ENCODE measurements around the gene SEMA5A. TPM values are rescaled to one million over a fixed set of nuclear protein-coding genes. Genes with fewer than 3 reads are reported as not detected.

Gene SEMA5A
- total RNA-seq, 3 donors from 2014 or later: 3.0 to 35.4 (median 25.9) TPM

GRCh38 chr5:9282211-9282610, 263.7 kb downstream of the SEMA5A start:
- Histone ChIP-seq H3K9me3 (no peaks in the 10 kb centered on the region), H3K27me3 (no peaks in the 10 kb centered on the region), H3K4me1 (no peaks in the 10 kb centered on the region), H3K36me3 (no peaks in the 10 kb centered on the region), H3K27ac (no peak overlapping the region), H3K4me3 (no peak overlapping the region)
- intact Hi-C loops (cut with DNase I; ENCODE audit: low total_unique reads): no loop called here
- no peak for DNase-seq (ENCODE audit: low spot score in 2 of 2)
- TF ChIP-seq, protein P1, sequence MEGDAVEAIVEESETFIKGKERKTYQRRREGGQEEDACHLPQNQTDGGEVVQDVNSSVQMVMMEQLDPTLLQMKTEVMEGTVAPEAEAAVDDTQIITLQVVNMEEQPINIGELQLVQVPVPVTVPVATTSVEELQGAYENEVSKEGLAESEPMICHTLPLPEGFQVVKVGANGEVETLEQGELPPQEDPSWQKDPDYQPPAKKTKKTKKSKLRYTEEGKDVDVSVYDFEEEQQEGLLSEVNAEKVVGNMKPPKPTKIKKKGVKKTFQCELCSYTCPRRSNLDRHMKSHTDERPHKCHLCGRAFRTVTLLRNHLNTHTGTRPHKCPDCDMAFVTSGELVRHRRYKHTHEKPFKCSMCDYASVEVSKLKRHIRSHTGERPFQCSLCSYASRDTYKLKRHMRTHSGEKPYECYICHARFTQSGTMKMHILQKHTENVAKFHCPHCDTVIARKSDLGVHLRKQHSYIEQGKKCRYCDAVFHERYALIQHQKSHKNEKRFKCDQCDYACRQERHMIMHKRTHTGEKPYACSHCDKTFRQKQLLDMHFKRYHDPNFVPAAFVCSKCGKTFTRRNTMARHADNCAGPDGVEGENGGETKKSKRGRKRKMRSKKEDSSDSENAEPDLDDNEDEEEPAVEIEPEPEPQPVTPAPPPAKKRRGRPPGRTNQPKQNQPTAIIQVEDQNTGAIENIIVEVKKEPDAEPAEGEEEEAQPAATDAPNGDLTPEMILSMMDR (IDR thresholded peaks at IDR 0.05): no peak
- TF ChIP-seq POLR2A (IDR thresholded peaks at IDR 0.05) (no peak), POLR2AphosphoS5 (IDR thresholded peaks at IDR 0.05) (no peak)

DNA sequence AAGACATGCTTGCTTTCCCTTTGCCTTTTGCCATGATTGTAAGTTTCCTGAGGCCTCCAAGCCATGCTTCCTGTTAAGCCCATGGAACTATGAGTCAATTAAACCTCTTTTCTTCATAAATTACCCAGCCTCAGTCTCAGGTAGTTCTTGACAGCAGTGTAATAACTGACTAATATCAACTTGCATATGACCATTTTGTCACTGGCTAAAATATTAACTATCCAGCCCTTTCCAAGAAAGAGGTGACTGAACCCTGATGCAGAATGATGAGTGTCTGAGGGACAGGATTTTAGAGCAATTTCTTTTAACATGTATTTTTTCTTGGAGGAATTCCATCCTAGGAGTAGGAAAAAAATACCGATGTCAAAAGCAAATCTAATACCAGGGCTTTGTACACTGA, 266.1 kb downstream of the SEMA5A start:
- Histone ChIP-seq H3K27ac (no peak overlapping the region), H3K4me1 (no peaks in the 10 kb centered on the region), H3K36me3 (no peaks in the 10 kb centered on the region), H3K9me3 (no peaks in the 10 kb centered on the region), H3K27me3 (no peaks in the 10 kb centered on the region), H3K4me3 (no peak overlapping the region)
- no peak for DNase-seq (ENCODE audit: low spot score in 2 of 2)
- intact Hi-C loops (cut with DNase I; ENCODE audit: low total_unique reads): no loop called here
- TF ChIP-seq POLR2A (IDR thresholded peaks at IDR 0.05): no peak
- TF ChIP-seq POLR2AphosphoS5 (IDR thresholded peaks at IDR 0.05): no peak
- TF ChIP-seq, protein P1 (IDR thresholded peaks at IDR 0.05): no peak

DNA sequence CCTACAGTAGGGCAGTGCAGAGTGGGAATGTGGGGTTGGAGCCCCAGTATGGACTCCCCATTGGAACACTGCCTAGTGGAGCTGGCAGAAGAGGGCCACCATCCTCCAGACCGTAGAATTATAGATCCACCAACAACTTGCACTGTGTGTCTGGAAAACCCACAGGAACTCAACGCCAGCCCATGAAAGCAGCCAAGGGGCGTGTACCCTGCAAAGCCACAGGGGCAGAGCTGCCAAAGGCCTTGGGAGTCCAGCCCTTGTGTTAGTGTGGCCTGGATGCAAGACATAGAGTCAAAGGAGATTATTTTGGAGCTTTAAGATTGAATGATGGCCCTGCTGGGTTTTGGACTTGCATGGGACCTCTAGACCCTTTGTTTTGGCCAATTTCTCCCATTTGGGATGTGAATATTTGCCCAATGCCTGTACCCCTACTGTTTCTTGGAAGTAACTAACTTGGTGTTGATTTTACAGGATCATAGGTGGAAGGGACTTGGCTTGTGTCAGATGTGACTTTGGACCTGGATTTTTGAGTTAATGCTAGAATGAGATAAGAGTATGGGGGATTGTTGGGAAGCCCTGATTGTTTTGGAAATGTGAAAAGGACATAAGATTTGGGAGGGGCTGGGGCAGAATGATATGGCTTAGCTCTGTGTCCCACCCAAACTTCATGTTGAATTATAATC, 266.8 kb downstream of the SEMA5A start:
- H3K27me3 ChIP-seq: no peaks in the 10 kb centered on the region
- no peak for DNase-seq (ENCODE audit: low spot score in 2 of 2)
- H3K27ac ChIP-seq: no peak overlapping the region
- no peak overlapping the region for H3K4me3 ChIP-seq
- no peak for TF ChIP-seq POLR2AphosphoS5 (IDR thresholded peaks at IDR 0.05)
- TF ChIP-seq POLR2A (IDR thresholded peaks at IDR 0.05): no peak
- TF ChIP-seq, protein P1 (IDR thresholded peaks at IDR 0.05): no peak
- intact Hi-C loops (cut with DNase I; ENCODE audit: low total_unique reads): no loop called here
- H3K36me3 ChIP-seq: no peaks in the 10 kb centered on the region
- H3K4me1 ChIP-seq: no peaks in the 10 kb centered on the region
- H3K9me3 ChIP-seq: no peaks in the 10 kb centered on the region

GRCh38 chr5:9269014-9269413, 276.9 kb downstream of the SEMA5A start:
- intact Hi-C loops (cut with DNase I; ENCODE audit: low total_unique reads): no loop called here
- TF ChIP-seq POLR2AphosphoS5 (IDR thresholded peaks at IDR 0.05): no peak
- TF ChIP-seq, protein P1 (IDR thresholded peaks at IDR 0.05): no peak
- TF ChIP-seq POLR2A (IDR thresholded peaks at IDR 0.05): no peak

GRCh38 chr5:9268226-9268625, 277.6 kb downstream of the SEMA5A start:
- H3K36me3 ChIP-seq: no peaks in the 10 kb centered on the region
- H3K4me1 ChIP-seq: no peaks in the 10 kb centered on the region
- no peak for TF ChIP-seq POLR2A (IDR thresholded peaks at IDR 0.05)
- TF ChIP-seq POLR2AphosphoS5 (IDR thresholded peaks at IDR 0.05): no peak
- TF ChIP-seq, protein P1 (IDR thresholded peaks at IDR 0.05): no peak
- intact Hi-C loops (cut with DNase I; ENCODE audit: low total_unique reads): no loop called here
- H3K9me3 ChIP-seq: no peaks in the 10 kb centered on the region
- no peak overlapping the region for H3K4me3 ChIP-seq
- no peak overlapping the region for H3K27ac ChIP-seq
- DNase-seq (ENCODE audit: low spot score in 2 of 2): no peak
- H3K27me3 ChIP-seq: no peaks in the 10 kb centered on the region

More at GRCh38 chr5:9269014-9269413, 276.9 kb downstream of the SEMA5A start:
- Histone ChIP-seq H3K36me3 (no peaks in the 10 kb centered on the region), H3K4me1 (no peaks in the 10 kb centered on the region), H3K27me3 (no peaks in the 10 kb centered on the region), H3K9me3 (no peaks in the 10 kb centered on the region), H3K27ac (no peak overlapping the region), H3K4me3 (no peak overlapping the region)
- no peak for DNase-seq (ENCODE audit: low spot score in 2 of 2)

Measured in breast epithelium (tissue), 4 donors.